Measurements from ENCODE around the gene MYRIP. TPM values are rescaled to one million over a fixed set of nuclear protein-coding genes. Genes with fewer than 3 reads are reported as not detected.

MYRIP gene
- total RNA-seq, 2 experiments from 2014 or later: not detected

GRCh38 chr3:40291471-40291870, 482.1 kb downstream of the MYRIP start:
- peaks cover 11% of the 10 kb centered on the region for H3K36me3 Mint-ChIP-seq (ENCODE audit: low read depth)
- H3K27me3 Mint-ChIP-seq: no peaks in the 10 kb centered on the region
- POLR2A ChIA-PET: no interaction called here
- H3K4me1 Mint-ChIP-seq: no peaks in the 10 kb centered on the region
- H3K4me3 Mint-ChIP-seq: no peak overlapping the region
- peaks cover 6% of the 10 kb centered on the region for H3K9me3 Mint-ChIP-seq
- H3K27ac Mint-ChIP-seq: no peak overlapping the region
- CTCF ChIA-PET: interaction anchor here (1.9 kb wide), 1 partner anchor 18 kb away, joined by 6 read pairs; the partner anchor contains the start of gene EIF1B
- DNase-seq: no peak

- H3K4me3 Mint-ChIP-seq: no peak overlapping the region
- ChIA-PET POLR2A (no interaction called here), CTCF (no interaction called here)
- H3K4me1 Mint-ChIP-seq: no peaks in the 10 kb centered on the region
- peaks cover 14% of the 10 kb centered on the region for H3K36me3 Mint-ChIP-seq (ENCODE audit: low read depth)
- no peak for DNase-seq
- H3K9me3 Mint-ChIP-seq: peaks cover 6% of the 10 kb centered on the region
- no peaks in the 10 kb centered on the region for H3K27me3 Mint-ChIP-seq
- no peak overlapping the region for H3K27ac Mint-ChIP-seq
These were observed 483.4 kb downstream of the MYRIP start for GRCh38 chr3:40292637-40293349.

DNA sequence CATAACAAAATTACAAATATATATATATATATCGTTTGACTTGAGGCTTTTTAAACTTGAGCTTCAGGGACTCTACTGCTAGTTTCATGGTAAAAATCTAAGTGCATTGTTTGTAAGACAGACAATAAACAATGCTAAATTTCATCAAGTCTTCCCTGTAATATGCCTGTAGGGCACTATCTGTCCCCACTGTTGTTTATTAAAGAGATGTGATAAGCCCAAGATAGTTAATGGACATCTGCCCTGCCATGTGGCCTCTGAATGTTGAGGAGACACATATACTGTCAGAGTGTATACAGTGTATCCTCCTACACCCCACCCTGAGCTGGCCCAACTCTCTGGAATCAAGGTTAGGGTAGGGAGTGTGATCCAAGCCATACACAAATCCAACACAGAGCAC, 485.0 kb downstream of the MYRIP start:
- Mint-ChIP-seq H3K36me3 (ENCODE audit: low read depth) (peaks cover 14% of the 10 kb centered on the region), H3K27ac (no peak overlapping the region), H3K9me3 (peaks cover 6% of the 10 kb centered on the region), H3K4me3 (no peak overlapping the region), H3K27me3 (no peaks in the 10 kb centered on the region), H3K4me1 (no peaks in the 10 kb centered on the region)
- ChIA-PET CTCF (interaction anchor here (0.7 to 2.8 kb wide), 3 partner anchors 14 to 1788 kb away, joined by 3 to 14 read pairs (median 4); partner anchors contain the start of gene EIF1B), POLR2A (no interaction called here)
- DNase-seq: no peak

DNA sequence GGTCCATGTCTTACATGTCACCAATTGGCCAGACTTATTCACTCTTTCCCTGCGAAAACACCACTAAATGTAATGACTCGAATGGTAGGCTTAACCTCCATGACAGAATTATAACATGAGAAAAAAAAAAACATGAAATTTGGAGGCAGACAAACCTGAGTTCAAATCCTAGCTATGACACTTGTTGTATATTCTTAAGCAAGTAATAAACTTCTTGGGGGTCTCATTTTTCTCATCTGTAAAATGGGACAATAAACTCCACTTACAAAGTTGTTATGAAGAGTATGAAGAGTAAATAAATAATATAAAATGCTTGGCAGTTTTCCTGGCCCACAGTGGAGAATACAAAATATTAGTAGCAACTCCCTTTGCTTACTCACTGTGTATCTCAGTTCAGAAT, 488.7 kb downstream of the MYRIP start:
- Mint-ChIP-seq H3K4me1 (no peaks in the 10 kb centered on the region), H3K36me3 (ENCODE audit: low read depth) (peaks cover 6% of the 10 kb centered on the region), H3K27me3 (no peaks in the 10 kb centered on the region), H3K4me3 (no peak overlapping the region), H3K9me3 (no peaks in the 10 kb centered on the region), H3K27ac (no peak overlapping the region)
- no peak for DNase-seq
- POLR2A ChIA-PET: no interaction called here
- CTCF ChIA-PET: interaction anchor here (0.6 kb wide), 1 partner anchor 476 kb away, joined by 4 read pairs; no protein-coding TSS in a partner anchor

- Mint-ChIP-seq H3K4me1 (no peaks in the 10 kb centered on the region), H3K4me3 (no peak overlapping the region), H3K27me3 (no peaks in the 10 kb centered on the region), H3K27ac (no peak overlapping the region), H3K9me3 (no peaks in the 10 kb centered on the region), H3K36me3 (ENCODE audit: low read depth) (peaks cover 6% of the 10 kb centered on the region)
- ChIA-PET POLR2A (no interaction called here), CTCF (interaction anchor here (2.2 kb wide), 1 partner anchor 10 kb away, joined by 11 read pairs; the partner anchor contains the start of gene EIF1B)
- DNase-seq: no peak
These were observed 489.8 kb downstream of the MYRIP start for GRCh38 chr3:40299130-40299720.

- CTCF ChIA-PET: interaction anchor here (0.6 to 2.2 kb wide), 3 partner anchors 9 to 243 kb away, joined by 3 to 11 read pairs (median 4); partner anchors contain the start of gene EIF1B
- H3K27ac Mint-ChIP-seq: no peak overlapping the region
- no peaks in the 10 kb centered on the region for H3K27me3 Mint-ChIP-seq
- H3K4me3 Mint-ChIP-seq: no peak overlapping the region
- POLR2A ChIA-PET: no interaction called here
- H3K36me3 Mint-ChIP-seq (ENCODE audit: low read depth): peaks cover 4% of the 10 kb centered on the region
- H3K9me3 Mint-ChIP-seq: no peaks in the 10 kb centered on the region
- no peaks in the 10 kb centered on the region for H3K4me1 Mint-ChIP-seq
- no peak for DNase-seq
These were observed 490.4 kb downstream of the MYRIP start for GRCh38 chr3:40299721-40300335.

DNA sequence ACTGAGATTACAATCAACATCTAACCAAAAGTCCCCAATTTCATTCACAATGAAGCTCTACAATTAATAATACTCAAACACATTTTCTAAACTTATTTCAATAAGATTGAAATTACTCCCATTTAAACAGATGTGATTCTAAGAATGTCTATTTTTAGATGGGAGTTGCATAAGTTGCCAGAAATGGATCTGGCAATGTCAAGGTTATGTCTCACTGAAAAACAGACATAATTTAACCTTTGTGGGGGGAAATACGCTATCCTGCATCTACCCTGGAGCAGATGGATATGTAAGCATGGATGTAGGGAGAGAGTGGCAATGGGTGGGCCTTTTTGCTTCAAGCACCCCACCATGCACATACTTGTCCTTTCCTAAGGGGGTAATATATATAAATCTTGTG, 493.4 kb downstream of the MYRIP start:
- POLR2A ChIA-PET: no interaction called here
- no peaks in the 10 kb centered on the region for H3K36me3 Mint-ChIP-seq (ENCODE audit: low read depth)
- no peak overlapping the region for H3K27ac Mint-ChIP-seq
- DNase-seq: no peak
- CTCF ChIA-PET: no interaction called here
- H3K4me3 Mint-ChIP-seq: no peak overlapping the region
- no peaks in the 10 kb centered on the region for H3K9me3 Mint-ChIP-seq
- H3K27me3 Mint-ChIP-seq: no peaks in the 10 kb centered on the region
- H3K4me1 Mint-ChIP-seq: no peaks in the 10 kb centered on the region

GRCh38 chr3:40304352-40304751, 494.9 kb downstream of the MYRIP start:
- peaks cover 5% of the 10 kb centered on the region for H3K4me1 Mint-ChIP-seq
- no peaks in the 10 kb centered on the region for H3K36me3 Mint-ChIP-seq (ENCODE audit: low read depth)
- ChIA-PET CTCF (no interaction called here), POLR2A (no interaction called here)
- DNase-seq: no peak
- H3K27ac Mint-ChIP-seq: no peak overlapping the region
- no peaks in the 10 kb centered on the region for H3K27me3 Mint-ChIP-seq
- no peak overlapping the region for H3K4me3 Mint-ChIP-seq
- H3K9me3 Mint-ChIP-seq: no peaks in the 10 kb centered on the region

- Mint-ChIP-seq H3K4me1 (peaks cover 11% of the 10 kb centered on the region), H3K4me3 (no peak overlapping the region), H3K27me3 (no peaks in the 10 kb centered on the region), H3K27ac (no peak overlapping the region), H3K9me3 (no peaks in the 10 kb centered on the region), H3K36me3 (ENCODE audit: low read depth) (peaks cover 12% of the 10 kb centered on the region)
- CTCF ChIA-PET: no interaction called here
- DNase-seq: no peak
- POLR2A ChIA-PET: no interaction called here
These were observed 496.9 kb downstream of the MYRIP start for GRCh38 chr3:40306336-40306735.

GRCh38 chr3:40307176-40307575, 497.8 kb downstream of the MYRIP start:
- no peaks in the 10 kb centered on the region for H3K27me3 Mint-ChIP-seq
- peaks cover 20% of the 10 kb centered on the region for H3K36me3 Mint-ChIP-seq (ENCODE audit: low read depth)
- H3K4me1 Mint-ChIP-seq: peaks cover 19% of the 10 kb centered on the region
- CTCF ChIA-PET: interaction anchor here (2.5 kb wide), 1 partner anchor 11 kb away, joined by 14 read pairs; no protein-coding TSS in a partner anchor
- H3K27ac Mint-ChIP-seq: no peak overlapping the region
- no peaks in the 10 kb centered on the region for H3K9me3 Mint-ChIP-seq
- no peak for DNase-seq
- POLR2A ChIA-PET: no interaction called here
- no peak overlapping the region for H3K4me3 Mint-ChIP-seq

DNA sequence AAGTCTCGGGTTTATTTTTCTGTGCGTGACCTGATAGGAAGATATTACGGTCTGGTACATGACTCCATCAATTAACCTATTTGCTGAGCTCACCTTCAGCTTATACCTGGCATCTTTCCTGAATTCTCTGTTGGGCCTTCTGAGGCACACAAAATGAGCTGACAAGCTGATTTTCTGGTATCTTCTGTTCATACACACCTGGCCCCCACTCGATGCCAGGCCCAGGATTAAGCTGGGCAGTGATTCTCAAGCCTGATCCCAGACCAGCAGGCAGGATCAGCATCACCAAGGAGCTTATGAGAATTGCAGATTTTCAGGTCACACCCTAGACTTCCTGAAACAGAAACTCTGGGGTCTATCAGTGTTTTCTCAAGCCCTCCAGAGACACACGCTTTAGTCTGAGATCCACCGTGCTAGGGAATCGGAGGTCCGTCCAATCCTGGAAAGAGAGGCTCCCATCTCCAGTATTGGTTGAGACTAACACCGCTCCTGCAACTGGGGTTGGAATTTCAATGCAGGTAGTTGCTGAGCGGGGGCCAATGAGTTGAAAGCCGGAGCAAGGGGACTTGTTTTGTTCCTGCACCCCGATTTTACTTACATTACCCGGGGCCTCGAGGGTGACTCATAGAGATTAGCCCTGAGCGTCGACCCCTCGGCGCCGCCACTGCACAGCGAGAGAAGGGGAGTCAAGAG, 499.5 kb downstream of the MYRIP start:
- peak overlapping the region; percentile 98 for H3K27ac Mint-ChIP-seq

DNA sequence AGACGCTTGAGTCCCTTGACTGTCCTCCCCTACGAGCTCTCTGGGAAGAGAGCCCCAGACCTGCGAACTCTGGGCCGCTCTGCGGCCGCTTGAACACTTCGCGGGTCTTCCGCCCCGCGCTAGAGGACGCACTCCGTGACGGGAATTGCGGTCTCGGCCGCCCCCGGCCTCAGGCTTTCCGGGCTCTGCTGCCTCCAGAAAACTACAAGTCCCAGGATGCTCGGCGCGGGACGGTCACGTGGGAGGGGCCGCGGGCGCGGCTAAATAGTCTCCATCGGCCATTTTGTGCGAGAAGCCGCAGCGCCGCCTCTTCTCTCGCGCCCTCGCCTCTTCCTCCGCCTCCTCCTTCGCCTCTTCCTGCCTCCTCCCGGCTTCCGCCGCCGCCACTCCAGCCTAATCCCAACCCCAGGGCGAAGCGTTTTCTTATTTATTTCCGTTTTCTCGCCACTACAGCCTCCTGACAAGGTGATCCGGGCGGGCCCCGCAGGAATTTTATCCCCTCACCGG, 500.1 kb downstream of the MYRIP start, which contains the start of gene EIF1B:
TSS of gene EIF1B (plus strand) at position 290 of the 507 bp plus-strand sequence. CDS start 235 bp downstream, outside the sequence.
- peaks cover 31% of the 10 kb centered on the region for H3K36me3 Mint-ChIP-seq (ENCODE audit: low read depth)
- H3K27me3 Mint-ChIP-seq: no peaks in the 10 kb centered on the region
- H3K27ac Mint-ChIP-seq: peak within 1 kb of the TSS; percentile 98
- peaks cover 25% of the 10 kb centered on the region for H3K4me1 Mint-ChIP-seq
- H3K9me3 Mint-ChIP-seq: no peaks in the 10 kb centered on the region
- DNase-seq: peak; percentile 98
- CTCF ChIA-PET: interaction anchor here (0.7 to 2.5 kb wide), 13 partner anchors 9 to 211 kb away, joined by 3 to 14 read pairs (median 3); no protein-coding TSS in a partner anchor
- POLR2A ChIA-PET: no interaction called here
- peak within 1 kb of the TSS; percentile 96 for H3K4me3 Mint-ChIP-seq

More for the DNA sequence above, 499.5 kb downstream of the MYRIP start:
- no peak for DNase-seq
- POLR2A ChIA-PET: no interaction called here
- CTCF ChIA-PET: interaction anchor here (0.6 to 2.5 kb wide), 14 partner anchors 8 to 1622 kb away, joined by 3 to 14 read pairs (median 3); no protein-coding TSS in a partner anchor
- Mint-ChIP-seq H3K9me3 (no peaks in the 10 kb centered on the region), H3K4me1 (peaks cover 25% of the 10 kb centered on the region), H3K4me3 (peak overlapping the region; percentile 96), H3K36me3 (ENCODE audit: low read depth) (peaks cover 31% of the 10 kb centered on the region), H3K27me3 (no peaks in the 10 kb centered on the region)

Data from activated CD4-positive, alpha-beta T cell treated with anti-CD3 and anti-CD28 coated beads, Interleukin-2, amount 10 ng/mL, durations not matched to agents 7 days and 5 days (primary cell).